GM12878 (cell line): ENCODE results near the gene HNRNPR.

Experiments
- CTCF ChIP-seq, 3 experiments: IDR thresholded peaks in 2 of 3; conservative IDR thresholded peaks in 1 of 3; 2 replicates each; pipeline ENCODE4 v1.5.1; 2011; ENCODE audit warnings: low read depth in 3 of 3, low read length in 3 of 3, mild to moderate bottlenecking in 3 of 3, control low read depth in 2 of 3, moderate library complexity in 2 of 3, inconsistent platforms in 1 of 3, mixed read lengths in 1 of 3; ENCODE audit not compliant: control insufficient read depth in 2 of 3, insufficient read depth in 1 of 3; ENCODE audit errors: extremely low read depth in 1 of 3
- GABPA ChIP-seq: IDR thresholded peaks from 2 replicates; pipeline ENCODE4 v1.6.1; 2014; ENCODE audit warnings: antibody characterized with exemption, low read depth, mild to moderate bottlenecking, inconsistent platforms
- IRF4 ChIP-seq: IDR thresholded peaks from 2 replicates; pipeline ENCODE4 v1.6.1; 2011; ENCODE audit warnings: low read depth, low read length
- JUNB ChIP-seq: IDR thresholded peaks from 2 replicates; pipeline ENCODE4 v1.6.1; 2016; ENCODE audit warnings: antibody characterized with exemption, mild to moderate bottlenecking
- SREBF2 ChIP-seq: IDR thresholded peaks from 2 replicates; pipeline ENCODE4 v1.6.1; 2012; ENCODE audit warnings: mild to moderate bottlenecking, low read length

- TF ChIP-seq CTCF (IDR thresholded peaks at IDR 0.05 in 2 of 3, conservative IDR thresholded peaks at IDR 0.05 in 1 of 3; ENCODE audit: control insufficient read depth in 2 of 3, extremely low read depth in 1 of 3, insufficient read depth in 1 of 3, low read depth in 3 of 3, low read length in 3 of 3) (no peak), JUNB (no peak), GABPA (no peak), IRF4 (no peak), SREBF2 (no peak)
Measured at GRCh38 chr1:23345920-23346319, 1.8 kb upstream of the HNRNPR start.
